Upper lobe of right lung (tissue), 1 donor: ENCODE data around the gene PARK7. TPM values are rescaled to one million over a fixed set of nuclear protein-coding genes. Genes with fewer than 3 reads are reported as not detected.

Experiments used
- ATAC-seq: fragments of 200-7000 bp; cut with Tn5 transposase; one replicate; pipeline ENCODE4 v1.9.1; 2020; ENCODE audit warnings: mild to moderate bottlenecking, moderate library complexity
- DNase-seq: peaks from one replicate; pipeline ENCODE4 v3.0.0-alpha.2; 2020
- H3K27ac ChIP-seq: fragments of 200-600 bp; one replicate; pipeline ENCODE4 v1.8.0; 2022
- H3K27me3 ChIP-seq: fragments of 200-600 bp; one replicate; pipeline ENCODE4 v1.8.0; 2022; ENCODE audit warnings: mild to moderate bottlenecking
- H3K36me3 ChIP-seq: fragments of 200-600 bp; one replicate; pipeline ENCODE4 v1.8.0; 2022
- H3K4me1 ChIP-seq: fragments of 200-600 bp; one replicate; pipeline ENCODE4 v1.8.0; 2022
- H3K4me3 ChIP-seq: fragments of 200-600 bp; one replicate; pipeline ENCODE4 v1.8.0; 2022; ENCODE audit warnings: mild to moderate bottlenecking
- H3K9me3 ChIP-seq: fragments of 200-600 bp; one replicate; pipeline ENCODE4 v1.8.0; 2022
- CTCF ChIP-seq: fragments of 200-600 bp; IDR thresholded peaks from one replicate; pipeline ENCODE4 v1.8.0; 2022; ENCODE audit warnings: antibody characterized with exemption
- intact Hi-C: fragments of 100-400 bp; cut with DNase I; formaldehyde crosslinking; loops from one replicate; pipeline ENCODE4 v1.11.0; 2022
- total RNA-seq: library from RNA; stranded (reverse); fragmentation: NEBNext Ultra II Directional; extraction: Animal tissue kit (Norgen Biotek cat#: 25700); gene quantifications from one replicate; pipeline ENCODE4 v1.2.1, GENCODE V29; 2021
- donor health status: DM: no; HTN: yes; CAD: no; lungs with severe emphysema.

PARK7 gene
- total RNA-seq, 1 donor from 2014 or later = 184 TPM

- ATAC-seq (no peak), DNase-seq (no peak)
- Histone ChIP-seq H3K27me3 (no peaks in the 10 kb centered on the region), H3K4me3 (no peak overlapping the region), H3K27ac (no peak overlapping the region), H3K4me1 (peaks cover 9% of the 10 kb centered on the region), H3K9me3 (no peaks in the 10 kb centered on the region), H3K36me3 (peaks cover 78% of the 10 kb centered on the region)
- intact Hi-C loops = loop anchor here (5.0 to 10.0 kb wide), 2 partner anchors 332 to 364 kb away; partner anchors contain the start of gene SLC45A1
- TF ChIP-seq CTCF = no peak
Observed at GRCh38 chr1:7983086-7983778, 21.7 kb downstream of the PARK7 start.

GRCh38 chr1:7984811-7985210 lies 23.3 kb downstream of the PARK7 start:
- DNase-seq (no peak), ATAC-seq (no peak)
- no peak for TF ChIP-seq CTCF
- H3K4me3 ChIP-seq = no peak overlapping the region
- H3K27ac ChIP-seq = no peak overlapping the region
- intact Hi-C loops = loop anchor here (5.0 to 10.0 kb wide), 2 partner anchors 330 to 362 kb away; partner anchors contain the start of gene SLC45A1
- no peaks in the 10 kb centered on the region for H3K27me3 ChIP-seq
- peaks cover 9% of the 10 kb centered on the region for H3K4me1 ChIP-seq
- H3K9me3 ChIP-seq = no peaks in the 10 kb centered on the region
- H3K36me3 ChIP-seq = peaks cover 62% of the 10 kb centered on the region

GRCh38 chr1:7985851-7986612 lies 24.5 kb downstream of the PARK7 start:
- H3K4me3 ChIP-seq = no peak overlapping the region
- H3K36me3 ChIP-seq = peaks cover 50% of the 10 kb centered on the region
- TF ChIP-seq CTCF = no peak
- peaks cover 9% of the 10 kb centered on the region for H3K4me1 ChIP-seq
- H3K27ac ChIP-seq = no peak overlapping the region
- DNase-seq = no peak
- intact Hi-C loops = loop anchor here (10.0 kb wide), 1 partner anchor 329 kb away; the partner anchor contains the start of gene SLC45A1
- H3K27me3 ChIP-seq = no peaks in the 10 kb centered on the region
- no peaks in the 10 kb centered on the region for H3K9me3 ChIP-seq
- no peak for ATAC-seq

GRCh38 chr1:7987528-7987927 lies 26.0 kb downstream of the PARK7 start:
- Histone ChIP-seq H3K9me3 (no peaks in the 10 kb centered on the region), H3K27me3 (no peaks in the 10 kb centered on the region), H3K4me3 (no peak overlapping the region), H3K36me3 (peaks cover 42% of the 10 kb centered on the region), H3K4me1 (peaks cover 3% of the 10 kb centered on the region), H3K27ac (no peak overlapping the region)
- no peak for TF ChIP-seq CTCF
- no peak for ATAC-seq
- no peak for DNase-seq
- intact Hi-C loops = loop anchor here (10.0 kb wide), 1 partner anchor 327 kb away; the partner anchor contains the start of gene SLC45A1

GRCh38 chr1:7988576-7988975 lies 27.1 kb downstream of the PARK7 start:
- DNase-seq (no peak), ATAC-seq (no peak)
- Histone ChIP-seq H3K36me3 (peaks cover 31% of the 10 kb centered on the region), H3K27ac (no peak overlapping the region), H3K9me3 (no peaks in the 10 kb centered on the region), H3K4me3 (no peak overlapping the region), H3K27me3 (no peaks in the 10 kb centered on the region), H3K4me1 (no peaks in the 10 kb centered on the region)
- intact Hi-C loops = loop anchor here (10.0 kb wide), 1 partner anchor 326 kb away; the partner anchor contains the start of gene SLC45A1
- TF ChIP-seq CTCF = no peak
